HepG2 (cell line): Measurements from ENCODE around the gene CCDC158. TPM values are rescaled to one million over a fixed set of nuclear protein-coding genes. Genes with fewer than 3 reads are reported as not detected.

Experiments used
- ATAC-seq: fragments of 200-7000 bp; cut with Tn5 transposase; 3 replicates; pipeline ENCODE4 v1.9.1; 2020; ENCODE audit warnings: mild to moderate bottlenecking, moderate library complexity
- BruUV-seq: library from RNA; stranded (reverse); fragments of 400-500 nt; replicated peaks from 2 replicates; lab custom pipeline; 2021; lab: Mats Ljungman, UMichigan
- CTCF ChIA-PET: fragments of 300-600 bp; formaldehyde crosslinking; extraction: SDS; loops from one replicate; lab custom pipeline; 2021; ENCODE audit warnings: low total read pairs, inconsistent platforms, low intra/inter-chr PET ratio; lab: Yijun Ruan, JAX
- POLR2A ChIA-PET: fragments of 350-600 bp; sonication (Branson Sonifier 250); formaldehyde crosslinking; loops from one replicate; lab custom pipeline; 2020; ENCODE audit warnings: antibody characterized with exemption, inconsistent platforms; lab: Yijun Ruan, JAX
- DNase-seq: peaks from one replicate; pipeline ENCODE4 v3.0.0-alpha.2; 2015; ENCODE audit warnings: low spot score
- FAIRE-seq: peaks from 3 replicates; lab custom pipeline; 2011; peaks lifted over from hg19 to GRCh38; lab: Jason Lieb, UNC
- H2AFZ ChIP-seq: one replicate; pipeline ENCODE4 v1.6.1; 2011; ENCODE audit warnings: low read length, inconsistent platforms
- H3K27ac ChIP-seq: fragments of 300-600 bp; 3 replicates; pipeline ENCODE4 v1.8.0; 2011; ENCODE audit warnings: mixed run types, mild to moderate bottlenecking, mixed read lengths, low read length, inconsistent platforms; ENCODE audit not compliant: insufficient read depth; ENCODE audit errors: extremely low read length
- H3K27me3 ChIP-seq, 2 experiments: fragments of 200-600 bp in 1 of 2; 2 replicates in 1 of 2; 3 replicates in 1 of 2; pipeline versions ENCODE4 v1.6.0 to v1.8.0; 2011; ENCODE audit warnings: low read length in 2 of 2, mild to moderate bottlenecking in 2 of 2, moderate library complexity in 2 of 2, inconsistent platforms in 1 of 2; ENCODE audit not compliant: insufficient read depth in 2 of 2, control insufficient read depth in 1 of 2
- H3K36me3 ChIP-seq, 2 experiments: fragments of 200-600 bp in 1 of 2; replicated peaks in 1 of 2; 2 replicates in 1 of 2; 3 replicates in 1 of 2; pipeline versions ENCODE4 v1.5.1 to v1.8.0; 2011; ENCODE audit warnings: low read length in 2 of 2, inconsistent platforms in 1 of 2; ENCODE audit not compliant: insufficient read depth in 2 of 2, control insufficient read depth in 1 of 2
- H3K4me1 ChIP-seq: 2 replicates; pipeline ENCODE4 v1.5.1; 2012; ENCODE audit warnings: low read length, inconsistent platforms; ENCODE audit not compliant: insufficient read depth
- H3K4me2 ChIP-seq: 2 replicates; pipeline ENCODE4 v1.6.0; 2011; ENCODE audit warnings: low read depth, low read length, inconsistent platforms
- H3K4me3 ChIP-seq, 3 experiments: fragments of 200-600 bp in 1 of 3; sonication (generic), shearing (Covaris generic) in 1 of 3; replicated peaks in 1 of 3; 2 replicates each; pipeline ENCODE4 v1.5.1; 2011 to 2016; ENCODE audit warnings: low read length in 3 of 3, inconsistent platforms in 2 of 3, low read depth in 2 of 3, mild to moderate bottlenecking in 2 of 3, control low read depth in 1 of 3, mixed read lengths in 1 of 3; ENCODE audit not compliant: insufficient read depth in 1 of 3
- H3K79me2 ChIP-seq: one replicate; pipeline ENCODE4 v1.6.1; 2011; ENCODE audit warnings: low read length, inconsistent platforms; ENCODE audit not compliant: insufficient read depth
- H3K9ac ChIP-seq: 2 replicates; pipeline ENCODE4 v1.6.0; 2011; ENCODE audit warnings: mild to moderate bottlenecking, low read depth, low read length, inconsistent platforms; ENCODE audit not compliant: insufficient read depth
- H3K9me3 ChIP-seq: 2 replicates; pipeline ENCODE4 v1.5.1; 2012; ENCODE audit warnings: mild to moderate bottlenecking, low read length
- H4K20me1 ChIP-seq: 2 replicates; pipeline ENCODE4 v1.6.0; 2011; ENCODE audit warnings: inconsistent platforms, mild to moderate bottlenecking, low read length, moderate library complexity; ENCODE audit not compliant: insufficient read depth
- GATAD2A ChIP-seq: IDR thresholded peaks from 2 replicates; pipeline ENCODE4 v1.6.1; 2016
- HIC2 ChIP-seq: sonication (generic); formaldehyde crosslinking; IDR thresholded peaks from 2 replicates; pipeline ENCODE4 v1.9.0; 2022; ENCODE audit warnings: low read depth, missing genetic modification reagents
- SNRNP70 ChIP-seq: fragments of 200-400 bp; formaldehyde crosslinking; IDR thresholded peaks from 2 replicates; pipeline ENCODE4 v1.6.1; 2017; ENCODE audit warnings: mild to moderate bottlenecking, low read depth, low read length, moderate library complexity
- STAG1 ChIP-seq: sonication (generic); formaldehyde crosslinking; IDR thresholded peaks from 2 replicates; pipeline ENCODE4 v1.4.0; 2020; ENCODE audit warnings: missing genetic modification reagents
- ZNF335 ChIP-seq: sonication (generic); formaldehyde crosslinking; IDR thresholded peaks from 2 replicates; pipeline ENCODE4 v1.4.0; 2020; ENCODE audit warnings: missing genetic modification reagents
- ZNF543 ChIP-seq: sonication (generic); formaldehyde crosslinking; IDR thresholded peaks from 2 replicates; pipeline ENCODE4 v1.4.0; 2020; ENCODE audit warnings: mild to moderate bottlenecking, missing genetic modification reagents
- WGBS: methylation state at CpG from one replicate; pipeline ENCODE4 v1.1.6; 2017; ENCODE audit warnings: low lambda C conversion rate; 5-methylcytosine and 5-hydroxymethylcytosine counted together
- in situ Hi-C: cut with HindIII; loops from 2 replicates; pipeline ENCODE4 v1.10.0; 2017; ENCODE audit warnings: low pct_unique_long_range_greater_than_20kb; ENCODE audit not compliant: extremely low pct_ligation_motif_present
- intact Hi-C: fragments of 100-400 bp; cut with micrococcal nuclease; formaldehyde crosslinking; loops from one replicate; pipeline ENCODE4 v1.10.0; 2022; ENCODE audit not compliant: unreplicated experiment
- polyA plus RNA-seq, 8 experiments: library from polyadenylated mRNA; depleted of rRNA in 3 of 8; stranded (reverse) in 7 of 8; unstranded in 1 of 8; fragments of >200 nt; fragmentation: Illumina TruSeq in 4 of 8; extraction: Trizol in 4 of 8; gene quantifications; 2 replicates each; pipeline versions ENCODE4 v1.2.1 to v1.2.3, GENCODE V29; 2011 to 2016; ENCODE audit warnings: low read depth in 4 of 8, missing spikeins in 1 of 8, mixed read lengths in 1 of 8; ENCODE audit not compliant: insufficient read depth in 1 of 8
- total RNA-seq, 5 experiments: library from RNA; depleted of rRNA; stranded (reverse); fragments of >200 nt; fragmentation: Illumina TruSeq; extraction: Trizol; gene quantifications; 2 replicates each; pipeline ENCODE4 v1.2.3, GENCODE V29; 2016; ENCODE audit warnings: low read depth in 1 of 5
- TF ChIP-seq, protein P1 (sequence below): sonication (generic); formaldehyde crosslinking; IDR thresholded peaks from 2 replicates; pipeline ENCODE4 v1.8.0; 2022; ENCODE audit warnings: mild to moderate bottlenecking, missing genetic modification reagents; ENCODE audit not compliant: insufficient replicate concordance
- TF ChIP-seq, protein P2 (sequence below): sonication (generic); formaldehyde crosslinking; IDR thresholded peaks from 2 replicates; pipeline ENCODE4 v1.5.0; 2020; ENCODE audit warnings: missing genetic modification reagents
- TF ChIP-seq, protein P3 (sequence below): sonication (generic); formaldehyde crosslinking; conservative IDR thresholded peaks from 2 replicates; pipeline ENCODE4 v1.4.0; 2020; ENCODE audit warnings: mild to moderate bottlenecking, missing genetic modification reagents, moderate library complexity
- TF ChIP-seq, protein P4 (sequence below): sonication (generic); formaldehyde crosslinking; IDR thresholded peaks from 2 replicates; pipeline ENCODE4 v1.4.0; 2020; ENCODE audit warnings: missing genetic modification reagents, mild to moderate bottlenecking, borderline replicate concordance

The CCDC158 gene
- total and polyA plus RNA-seq, 2 of the 13 experiments (the other 11 are each of a cell fraction or from before 2014, with no cell fraction given): not detected

DNA sequence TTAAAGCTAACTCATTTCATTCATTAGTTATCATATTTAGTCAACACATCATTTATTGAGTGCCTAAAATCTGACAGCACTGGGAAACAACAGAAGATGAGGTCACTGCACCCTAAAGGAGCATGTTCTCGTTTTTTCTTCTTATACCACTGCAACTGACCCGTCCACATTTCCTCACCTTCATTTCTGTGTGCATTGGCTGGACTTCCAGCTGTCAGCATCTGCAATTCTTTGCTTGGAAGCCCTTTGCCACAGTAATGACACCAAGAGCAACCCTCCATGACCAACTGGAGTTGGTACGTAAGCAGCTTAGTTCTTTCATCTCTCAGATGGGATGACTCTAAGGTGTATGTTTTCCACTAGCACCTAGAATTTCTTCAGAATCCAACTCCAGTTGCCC lies 27.3 kb upstream of the CCDC158 start:
- in situ Hi-C loops: no loop called here
- CTCF ChIA-PET: no interaction called here
- TF ChIP-seq ZNF543 (CRISPR knock-in tag) (no peak), ZNF335 (CRISPR knock-in tag) (no peak), HIC2 (CRISPR knock-in tag) (no peak), GATAD2A (no peak), SNRNP70 (no peak), STAG1 (CRISPR knock-in tag) (no peak)
- TF ChIP-seq, protein P1, sequence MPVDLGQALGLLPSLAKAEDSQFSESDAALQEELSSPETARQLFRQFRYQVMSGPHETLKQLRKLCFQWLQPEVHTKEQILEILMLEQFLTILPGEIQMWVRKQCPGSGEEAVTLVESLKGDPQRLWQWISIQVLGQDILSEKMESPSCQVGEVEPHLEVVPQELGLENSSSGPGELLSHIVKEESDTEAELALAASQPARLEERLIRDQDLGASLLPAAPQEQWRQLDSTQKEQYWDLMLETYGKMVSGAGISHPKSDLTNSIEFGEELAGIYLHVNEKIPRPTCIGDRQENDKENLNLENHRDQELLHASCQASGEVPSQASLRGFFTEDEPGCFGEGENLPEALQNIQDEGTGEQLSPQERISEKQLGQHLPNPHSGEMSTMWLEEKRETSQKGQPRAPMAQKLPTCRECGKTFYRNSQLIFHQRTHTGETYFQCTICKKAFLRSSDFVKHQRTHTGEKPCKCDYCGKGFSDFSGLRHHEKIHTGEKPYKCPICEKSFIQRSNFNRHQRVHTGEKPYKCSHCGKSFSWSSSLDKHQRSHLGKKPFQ (CRISPR knock-in tag): no peak
- TF ChIP-seq, protein P2, sequence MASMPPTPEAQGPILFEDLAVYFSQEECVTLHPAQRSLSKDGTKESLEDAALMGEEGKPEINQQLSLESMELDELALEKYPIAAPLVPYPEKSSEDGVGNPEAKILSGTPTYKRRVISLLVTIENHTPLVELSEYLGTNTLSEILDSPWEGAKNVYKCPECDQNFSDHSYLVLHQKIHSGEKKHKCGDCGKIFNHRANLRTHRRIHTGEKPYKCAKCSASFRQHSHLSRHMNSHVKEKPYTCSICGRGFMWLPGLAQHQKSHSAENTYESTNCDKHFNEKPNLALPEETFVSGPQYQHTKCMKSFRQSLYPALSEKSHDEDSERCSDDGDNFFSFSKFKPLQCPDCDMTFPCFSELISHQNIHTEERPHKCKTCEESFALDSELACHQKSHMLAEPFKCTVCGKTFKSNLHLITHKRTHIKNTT (CRISPR knock-in tag): no peak
- TF ChIP-seq, protein P3, sequence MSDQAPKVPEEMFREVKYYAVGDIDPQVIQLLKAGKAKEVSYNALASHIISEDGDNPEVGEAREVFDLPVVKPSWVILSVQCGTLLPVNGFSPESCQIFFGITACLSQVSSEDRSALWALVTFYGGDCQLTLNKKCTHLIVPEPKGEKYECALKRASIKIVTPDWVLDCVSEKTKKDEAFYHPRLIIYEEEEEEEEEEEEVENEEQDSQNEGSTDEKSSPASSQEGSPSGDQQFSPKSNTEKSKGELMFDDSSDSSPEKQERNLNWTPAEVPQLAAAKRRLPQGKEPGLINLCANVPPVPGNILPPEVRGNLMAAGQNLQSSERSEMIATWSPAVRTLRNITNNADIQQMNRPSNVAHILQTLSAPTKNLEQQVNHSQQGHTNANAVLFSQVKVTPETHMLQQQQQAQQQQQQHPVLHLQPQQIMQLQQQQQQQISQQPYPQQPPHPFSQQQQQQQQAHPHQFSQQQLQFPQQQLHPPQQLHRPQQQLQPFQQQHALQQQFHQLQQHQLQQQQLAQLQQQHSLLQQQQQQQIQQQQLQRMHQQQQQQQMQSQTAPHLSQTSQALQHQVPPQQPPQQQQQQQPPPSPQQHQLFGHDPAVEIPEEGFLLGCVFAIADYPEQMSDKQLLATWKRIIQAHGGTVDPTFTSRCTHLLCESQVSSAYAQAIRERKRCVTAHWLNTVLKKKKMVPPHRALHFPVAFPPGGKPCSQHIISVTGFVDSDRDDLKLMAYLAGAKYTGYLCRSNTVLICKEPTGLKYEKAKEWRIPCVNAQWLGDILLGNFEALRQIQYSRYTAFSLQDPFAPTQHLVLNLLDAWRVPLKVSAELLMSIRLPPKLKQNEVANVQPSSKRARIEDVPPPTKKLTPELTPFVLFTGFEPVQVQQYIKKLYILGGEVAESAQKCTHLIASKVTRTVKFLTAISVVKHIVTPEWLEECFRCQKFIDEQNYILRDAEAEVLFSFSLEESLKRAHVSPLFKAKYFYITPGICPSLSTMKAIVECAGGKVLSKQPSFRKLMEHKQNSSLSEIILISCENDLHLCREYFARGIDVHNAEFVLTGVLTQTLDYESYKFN (CRISPR knock-in tag): no peak
- TF ChIP-seq, protein P4, sequence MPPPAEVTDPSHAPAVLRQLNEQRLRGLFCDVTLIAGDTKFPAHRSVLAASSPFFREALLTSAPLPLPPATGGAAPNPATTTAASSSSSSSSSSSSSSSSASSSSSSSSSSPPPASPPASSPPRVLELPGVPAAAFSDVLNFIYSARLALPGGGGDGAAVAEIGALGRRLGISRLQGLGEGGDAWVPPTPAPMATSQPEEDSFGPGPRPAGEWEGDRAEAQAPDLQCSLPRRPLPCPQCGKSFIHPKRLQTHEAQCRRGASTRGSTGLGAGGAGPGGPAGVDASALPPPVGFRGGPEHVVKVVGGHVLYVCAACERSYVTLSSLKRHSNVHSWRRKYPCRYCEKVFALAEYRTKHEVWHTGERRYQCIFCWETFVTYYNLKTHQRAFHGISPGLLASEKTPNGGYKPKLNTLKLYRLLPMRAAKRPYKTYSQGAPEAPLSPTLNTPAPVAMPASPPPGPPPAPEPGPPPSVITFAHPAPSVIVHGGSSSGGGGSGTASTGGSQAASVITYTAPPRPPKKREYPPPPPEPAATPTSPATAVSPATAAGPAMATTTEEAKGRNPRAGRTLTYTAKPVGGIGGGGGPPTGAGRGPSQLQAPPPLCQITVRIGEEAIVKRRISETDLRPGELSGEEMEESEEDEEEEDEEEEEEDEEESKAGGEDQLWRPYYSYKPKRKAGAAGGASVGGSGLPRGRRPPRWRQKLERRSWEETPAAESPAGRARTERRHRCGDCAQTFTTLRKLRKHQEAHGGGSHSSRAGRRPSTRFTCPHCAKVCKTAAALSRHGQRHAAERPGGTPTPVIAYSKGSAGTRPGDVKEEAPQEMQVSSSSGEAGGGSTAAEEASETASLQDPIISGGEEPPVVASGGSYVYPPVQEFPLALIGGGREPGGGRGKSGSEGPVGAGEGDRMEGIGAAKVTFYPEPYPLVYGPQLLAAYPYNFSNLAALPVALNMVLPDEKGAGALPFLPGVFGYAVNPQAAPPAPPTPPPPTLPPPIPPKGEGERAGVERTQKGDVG (CRISPR knock-in tag): no peak

More for the DNA sequence above, 27.3 kb upstream of the CCDC158 start:
- Histone ChIP-seq H3K4me2 (no peak overlapping the region), H3K79me2 (no peaks in the 10 kb centered on the region), H3K4me1 (no peaks in the 10 kb centered on the region; the same call in 1 of the 2 replicates), H3K9me3 (no peaks in the 10 kb centered on the region), H3K27me3 (0 out of 5 replicates have a peak, but pooled peaks cover 0 to 3% of the 10 kb centered on the region in 2 experiments), H2AFZ (no peak overlapping the region), H3K27ac (no peak overlapping the region), H3K9ac (no peak overlapping the region), H3K36me3 (no peaks in the 10 kb centered on the region), H3K4me3 (no peak overlapping the region), H4K20me1 (no peaks in the 10 kb centered on the region)
- FAIRE-seq: no peak
- POLR2A ChIA-PET: no interaction called here
- DNase-seq: no peak
- no TSS peak for BruUV-seq
- no peak for ATAC-seq
- WGBS: 30% methylated on average over 3 of the region's 3 CpGs
- intact Hi-C loops: no loop called here
